Osteoblast (primary cell): Measurements from ENCODE around the gene SNORC. TPM values are rescaled to one million over a fixed set of nuclear protein-coding genes. Genes with fewer than 3 reads are reported as not detected.

Source experiments
- DNase-seq: peaks from one replicate; pipeline ENCODE4 v3.0.0; 2011; ENCODE audit warnings: low spot score, mixed read lengths; ENCODE audit not compliant: insufficient read length; ENCODE audit errors: missing footprints
- H2AFZ ChIP-seq: 2 replicates; pipeline ENCODE4 v1.6.0; 2011; ENCODE audit warnings: mild to moderate bottlenecking, low read length
- H3K27ac ChIP-seq: 2 replicates; pipeline ENCODE4 v1.5.1; 2011; ENCODE audit warnings: mild to moderate bottlenecking, low read depth, low read length, moderate library complexity
- H3K27me3 ChIP-seq: 2 replicates; pipeline ENCODE4 v1.6.0; 2012; ENCODE audit warnings: mild to moderate bottlenecking, control low read depth, inconsistent platforms, low read length, moderate library complexity; ENCODE audit not compliant: insufficient read depth
- H3K36me3 ChIP-seq: 2 replicates; pipeline ENCODE4 v1.5.1; 2011; ENCODE audit warnings: mild to moderate bottlenecking, low read length, control low read depth, moderate library complexity; ENCODE audit not compliant: insufficient read depth
- H3K4me1 ChIP-seq: 2 replicates; pipeline ENCODE4 v1.5.1; 2011; ENCODE audit warnings: mild to moderate bottlenecking, low read length, control low read depth, moderate library complexity; ENCODE audit not compliant: insufficient read depth
- H3K4me2 ChIP-seq: 2 replicates; pipeline ENCODE4 v1.6.0; 2011; ENCODE audit warnings: mild to moderate bottlenecking, low read length; ENCODE audit not compliant: insufficient read depth
- H3K4me3 ChIP-seq: fragments of 200-600 bp; sonication (generic); 3 replicates; pipeline ENCODE4 v1.5.1; 2012; ENCODE audit warnings: mild to moderate bottlenecking, low read length, inconsistent platforms; ENCODE audit not compliant: insufficient read depth
- H3K79me2 ChIP-seq: 2 replicates; pipeline ENCODE4 v1.6.0; 2012; ENCODE audit warnings: mild to moderate bottlenecking, low read length, control low read depth, inconsistent platforms; ENCODE audit not compliant: insufficient read depth
- H3K9me3 ChIP-seq: 2 replicates; pipeline ENCODE4 v1.5.1; 2011; ENCODE audit warnings: low read depth, low read length, control low read depth
- H4K20me1 ChIP-seq: 2 replicates; pipeline ENCODE4 v1.6.0; 2012; ENCODE audit warnings: mild to moderate bottlenecking, low read length, control low read depth; ENCODE audit not compliant: insufficient read depth
- total RNA-seq: library from RNA; depleted of rRNA; stranded (reverse); fragments of >200 nt; gene quantifications from 2 replicates; pipeline ENCODE4 v1.2.3, GENCODE V29; 2012
- TF ChIP-seq, protein P1 (sequence below): IDR thresholded peaks from 2 replicates; pipeline ENCODE4 v1.5.1; 2011; ENCODE audit warnings: mild to moderate bottlenecking, low read depth, low read length, moderate library complexity; ENCODE audit errors: extremely low read depth

SNORC gene
- total RNA-seq, 1 donor: 0.72 TPM

DNA sequence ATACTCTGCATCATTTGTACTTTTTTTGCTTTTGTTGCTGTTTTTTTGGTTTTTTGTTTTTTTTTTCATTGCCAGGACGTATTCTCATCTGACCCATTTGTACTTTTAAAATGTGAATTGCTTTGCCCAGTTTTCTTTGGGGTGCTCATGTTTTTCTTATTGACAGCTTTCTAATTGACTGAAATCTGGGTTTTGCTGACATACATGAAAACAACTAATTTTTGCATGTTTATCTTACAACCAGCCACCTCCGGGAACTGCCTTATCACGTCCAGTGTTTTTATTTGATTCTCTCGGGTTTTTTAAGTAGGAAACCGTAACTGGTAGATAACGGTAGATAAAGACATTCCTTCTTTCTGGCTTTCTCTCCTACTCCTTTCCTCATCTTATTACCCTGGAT, 38.6 kb downstream of the SNORC start:
- no peak overlapping the region for H2AFZ ChIP-seq

GRCh38 chr2:232910376-232910775, 40.3 kb downstream of the SNORC start:
- Histone ChIP-seq H4K20me1 (no peaks in the 10 kb centered on the region), H3K4me2 (no peak overlapping the region), H3K9me3 (no peaks in the 10 kb centered on the region), H3K27me3 (no peaks in the 10 kb centered on the region), H3K36me3 (no peaks in the 10 kb centered on the region), H3K4me3 (no peak overlapping the region), H3K79me2 (no peaks in the 10 kb centered on the region), H3K27ac (no peak overlapping the region), H3K4me1 (no peaks in the 10 kb centered on the region), H2AFZ (no peak overlapping the region)
- TF ChIP-seq, protein P1, sequence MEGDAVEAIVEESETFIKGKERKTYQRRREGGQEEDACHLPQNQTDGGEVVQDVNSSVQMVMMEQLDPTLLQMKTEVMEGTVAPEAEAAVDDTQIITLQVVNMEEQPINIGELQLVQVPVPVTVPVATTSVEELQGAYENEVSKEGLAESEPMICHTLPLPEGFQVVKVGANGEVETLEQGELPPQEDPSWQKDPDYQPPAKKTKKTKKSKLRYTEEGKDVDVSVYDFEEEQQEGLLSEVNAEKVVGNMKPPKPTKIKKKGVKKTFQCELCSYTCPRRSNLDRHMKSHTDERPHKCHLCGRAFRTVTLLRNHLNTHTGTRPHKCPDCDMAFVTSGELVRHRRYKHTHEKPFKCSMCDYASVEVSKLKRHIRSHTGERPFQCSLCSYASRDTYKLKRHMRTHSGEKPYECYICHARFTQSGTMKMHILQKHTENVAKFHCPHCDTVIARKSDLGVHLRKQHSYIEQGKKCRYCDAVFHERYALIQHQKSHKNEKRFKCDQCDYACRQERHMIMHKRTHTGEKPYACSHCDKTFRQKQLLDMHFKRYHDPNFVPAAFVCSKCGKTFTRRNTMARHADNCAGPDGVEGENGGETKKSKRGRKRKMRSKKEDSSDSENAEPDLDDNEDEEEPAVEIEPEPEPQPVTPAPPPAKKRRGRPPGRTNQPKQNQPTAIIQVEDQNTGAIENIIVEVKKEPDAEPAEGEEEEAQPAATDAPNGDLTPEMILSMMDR: no peak
- no peak for DNase-seq

More for the DNA sequence above, 38.6 kb downstream of the SNORC start:
- H3K36me3 ChIP-seq: no peaks in the 10 kb centered on the region
- no peak overlapping the region for H3K4me3 ChIP-seq
- TF ChIP-seq, protein P1: no peak
- H3K27ac ChIP-seq: no peak overlapping the region
- no peak overlapping the region for H3K4me2 ChIP-seq
- H4K20me1 ChIP-seq: no peaks in the 10 kb centered on the region
- H3K4me1 ChIP-seq: no peaks in the 10 kb centered on the region
- H3K27me3 ChIP-seq: no peaks in the 10 kb centered on the region
- no peak for DNase-seq
- H3K79me2 ChIP-seq: no peaks in the 10 kb centered on the region
- no peaks in the 10 kb centered on the region for H3K9me3 ChIP-seq

- Histone ChIP-seq H3K9me3 (no peaks in the 10 kb centered on the region), H3K4me1 (no peaks in the 10 kb centered on the region), H3K27ac (no peak overlapping the region), H2AFZ (no peak overlapping the region), H3K79me2 (no peaks in the 10 kb centered on the region), H3K27me3 (no peaks in the 10 kb centered on the region), H3K36me3 (no peaks in the 10 kb centered on the region), H3K4me2 (no peak overlapping the region), H3K4me3 (no peak overlapping the region), H4K20me1 (no peaks in the 10 kb centered on the region)
- TF ChIP-seq, protein P1: no peak
- no peak for DNase-seq
Observed at GRCh38 chr2:232911712-232912277, 41.7 kb downstream of the SNORC start.

- no peaks in the 10 kb centered on the region for H3K9me3 ChIP-seq
- no peak overlapping the region for H3K27ac ChIP-seq
- H3K36me3 ChIP-seq: no peaks in the 10 kb centered on the region
- H3K4me2 ChIP-seq: no peak overlapping the region
- no peaks in the 10 kb centered on the region for H3K27me3 ChIP-seq
- H3K79me2 ChIP-seq: no peaks in the 10 kb centered on the region
- no peak overlapping the region for H3K4me3 ChIP-seq
- no peaks in the 10 kb centered on the region for H4K20me1 ChIP-seq
- TF ChIP-seq, protein P1: no peak
- no peak overlapping the region for H2AFZ ChIP-seq
- no peak for DNase-seq
- no peaks in the 10 kb centered on the region for H3K4me1 ChIP-seq
Observed at GRCh38 chr2:232913903-232914302, 43.8 kb downstream of the SNORC start.
